Right atrium auricular region (tissue), 2 donors: ENCODE data around the gene RPUSD2. TPM values are rescaled to one million over a fixed set of nuclear protein-coding genes. Genes with fewer than 3 reads are reported as not detected.
A peak's percentile ranks its signal among the peaks of the same experiment; 100 is the strongest.

Experiments
- DNase-seq: peaks from one replicate; pipeline ENCODE4 v3.0.0-alpha.2; 2019; ENCODE audit warnings: low spot score
- H3K27ac ChIP-seq, 2 donors: fragments of 200-600 bp; sonication (generic); 1 replicate in 1 of 2; 2 replicates in 1 of 2; pipeline ENCODE4 v1.5.1; 2016 to 2019
- H3K27me3 ChIP-seq, 2 donors: fragments of 200-600 bp; sonication (generic); one replicate each; pipeline versions ENCODE4 v1.5.1 to v1.6.0; 2017 to 2019
- H3K36me3 ChIP-seq: fragments of 200-600 bp; sonication (generic); one replicate; pipeline ENCODE4 v1.5.1; 2016
- H3K4me1 ChIP-seq, 2 donors: fragments of 200-600 bp; sonication (generic); one replicate each; pipeline versions ENCODE4 v1.5.1 to v1.6.0; 2017 to 2019
- H3K4me3 ChIP-seq, 2 donors: fragments of 200-600 bp; sonication (generic); 1 replicate in 1 of 2; 2 replicates in 1 of 2; pipeline ENCODE4 v1.5.1; 2017 to 2019; ENCODE audit warnings: mild to moderate bottlenecking in 1 of 2, moderate library complexity in 1 of 2
- H3K9me3 ChIP-seq, 2 donors: fragments of 200-600 bp; sonication (generic); one replicate each; pipeline ENCODE4 v1.5.1; 2019
- total RNA-seq, 2 donors: library from RNA; depleted of rRNA; stranded (reverse); fragments of >200 nt; gene quantifications; one replicate each; pipeline ENCODE4 v1.1.0, GENCODE V29; 2016
- TF ChIP-seq, protein P1 (sequence below), 2 donors: fragments of 200-600 bp; sonication (generic); IDR thresholded peaks; one replicate each; pipeline ENCODE4 v1.5.1; 2019; ENCODE audit warnings: antibody characterized with exemption in 2 of 2

The RPUSD2 gene, protein sequence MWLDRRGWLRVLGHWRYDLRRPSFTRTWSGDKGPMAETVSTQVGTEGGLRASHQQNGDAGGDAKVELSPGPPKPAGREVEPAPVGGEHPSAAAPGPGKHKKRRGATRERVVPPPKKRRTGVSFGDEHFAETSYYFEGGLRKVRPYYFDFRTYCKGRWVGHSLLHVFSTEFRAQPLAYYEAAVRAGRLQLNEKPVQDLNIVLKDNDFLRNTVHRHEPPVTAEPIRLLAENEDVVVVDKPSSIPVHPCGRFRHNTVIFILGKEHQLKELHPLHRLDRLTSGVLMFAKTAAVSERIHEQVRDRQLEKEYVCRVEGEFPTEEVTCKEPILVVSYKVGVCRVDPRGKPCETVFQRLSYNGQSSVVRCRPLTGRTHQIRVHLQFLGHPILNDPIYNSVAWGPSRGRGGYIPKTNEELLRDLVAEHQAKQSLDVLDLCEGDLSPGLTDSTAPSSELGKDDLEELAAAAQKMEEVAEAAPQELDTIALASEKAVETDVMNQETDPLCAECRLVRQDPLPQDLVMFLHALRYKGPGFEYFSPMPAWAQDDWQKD
- total RNA-seq = 1 to 10 TPM; 5.6 to 8.5 TPM

- no peaks in the 10 kb centered on the region for H3K9me3 ChIP-seq
- peak within 1 kb of the TSS; percentile 95 for H3K4me3 ChIP-seq
- H3K36me3 ChIP-seq = peaks cover 20% of the 10 kb centered on the region
- DNase-seq = peak; percentile 96
- H3K4me1 ChIP-seq = peaks cover 0 to 22% of the 10 kb centered on the region in 2 donors
- H3K27ac ChIP-seq = peak within 1 kb of the TSS; percentile 83 to 85
- H3K27me3 ChIP-seq = no peaks in the 10 kb centered on the region
- TF ChIP-seq, protein P1, sequence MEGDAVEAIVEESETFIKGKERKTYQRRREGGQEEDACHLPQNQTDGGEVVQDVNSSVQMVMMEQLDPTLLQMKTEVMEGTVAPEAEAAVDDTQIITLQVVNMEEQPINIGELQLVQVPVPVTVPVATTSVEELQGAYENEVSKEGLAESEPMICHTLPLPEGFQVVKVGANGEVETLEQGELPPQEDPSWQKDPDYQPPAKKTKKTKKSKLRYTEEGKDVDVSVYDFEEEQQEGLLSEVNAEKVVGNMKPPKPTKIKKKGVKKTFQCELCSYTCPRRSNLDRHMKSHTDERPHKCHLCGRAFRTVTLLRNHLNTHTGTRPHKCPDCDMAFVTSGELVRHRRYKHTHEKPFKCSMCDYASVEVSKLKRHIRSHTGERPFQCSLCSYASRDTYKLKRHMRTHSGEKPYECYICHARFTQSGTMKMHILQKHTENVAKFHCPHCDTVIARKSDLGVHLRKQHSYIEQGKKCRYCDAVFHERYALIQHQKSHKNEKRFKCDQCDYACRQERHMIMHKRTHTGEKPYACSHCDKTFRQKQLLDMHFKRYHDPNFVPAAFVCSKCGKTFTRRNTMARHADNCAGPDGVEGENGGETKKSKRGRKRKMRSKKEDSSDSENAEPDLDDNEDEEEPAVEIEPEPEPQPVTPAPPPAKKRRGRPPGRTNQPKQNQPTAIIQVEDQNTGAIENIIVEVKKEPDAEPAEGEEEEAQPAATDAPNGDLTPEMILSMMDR (IDR thresholded peaks at IDR 0.05) = no peak
Measured at GRCh38 chr15:40569129-40569953, at the start of gene RPUSD2. TSS of gene RPUSD2 (plus strand) at chr15:40569299. CDS start at chr15:40569338, 39 bp downstream.

DNA sequence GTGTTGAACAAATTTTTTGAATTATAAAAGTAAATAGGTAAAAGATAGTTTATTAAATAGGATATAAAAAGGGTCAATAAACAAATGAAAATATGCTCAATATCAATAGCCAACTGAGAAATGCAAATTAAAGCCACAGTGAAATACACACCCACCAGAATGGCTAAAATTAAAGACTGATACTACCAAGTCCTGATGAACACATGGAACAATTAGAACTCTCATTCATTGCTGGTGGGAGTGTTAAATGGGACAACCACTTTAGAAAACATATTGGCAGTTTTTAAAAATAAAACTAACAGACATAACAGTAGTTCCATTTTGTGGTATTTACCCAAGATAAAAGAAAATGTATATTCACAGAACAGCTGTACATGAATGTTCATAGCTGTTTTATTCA, 45.5 kb upstream of the RPUSD2 start:
- Histone ChIP-seq H3K4me1 (no peaks in the 10 kb centered on the region), H3K27ac (no peak overlapping the region), H3K9me3 (no peaks in the 10 kb centered on the region), H3K36me3 (no peaks in the 10 kb centered on the region), H3K4me3 (no peak overlapping the region), H3K27me3 (no peaks in the 10 kb centered on the region)
- TF ChIP-seq, protein P1 (IDR thresholded peaks at IDR 0.05) = no peak
- no peak for DNase-seq

DNA sequence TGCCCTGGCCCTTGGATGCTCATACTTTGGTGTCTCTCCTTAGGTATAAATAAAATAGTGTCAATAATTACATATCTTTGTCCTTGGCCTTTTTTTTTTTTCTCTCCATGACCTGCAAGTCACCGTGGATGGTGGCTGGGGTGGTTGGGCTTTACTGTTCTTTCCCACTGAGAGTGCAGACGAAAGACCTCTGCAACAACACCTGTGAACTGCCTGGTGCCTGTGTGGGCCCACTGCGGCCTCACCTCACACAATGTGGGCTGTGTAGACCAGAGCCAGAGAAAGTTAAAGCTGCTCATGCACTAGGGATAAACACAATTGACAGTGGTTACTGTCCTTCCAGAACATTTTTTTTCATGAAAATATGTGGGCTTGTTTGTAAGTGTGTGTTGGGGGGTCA, 43.2 kb upstream of the RPUSD2 start:
- TF ChIP-seq, protein P1 (IDR thresholded peaks at IDR 0.05) = no peak
- DNase-seq = no peak

DNA sequence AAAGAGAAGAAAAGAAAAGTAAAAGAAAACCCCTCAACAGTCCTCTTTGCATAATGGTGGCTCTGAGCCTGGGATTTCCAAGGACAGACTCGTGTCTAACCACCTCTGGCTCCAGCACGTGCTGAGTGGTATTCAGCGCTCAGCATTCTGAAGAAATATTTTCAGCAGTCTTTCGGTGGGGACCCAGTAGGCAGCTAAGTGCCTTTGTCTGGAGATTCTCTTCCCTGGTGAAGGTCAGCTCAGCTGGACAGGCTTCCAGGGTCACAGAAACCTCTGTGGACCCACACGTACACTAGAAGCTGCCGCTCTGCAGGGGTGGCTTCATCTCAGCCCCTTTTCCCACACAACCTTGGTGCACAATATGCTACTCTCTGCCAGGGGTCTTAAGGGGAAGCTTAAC, 40.3 kb upstream of the RPUSD2 start:
- no peaks in the 10 kb centered on the region for H3K9me3 ChIP-seq
- no peak overlapping the region for H3K4me3 ChIP-seq
- H3K4me1 ChIP-seq = no peaks in the 10 kb centered on the region
- H3K36me3 ChIP-seq = no peaks in the 10 kb centered on the region
- no peaks in the 10 kb centered on the region for H3K27me3 ChIP-seq
- TF ChIP-seq, protein P1 (IDR thresholded peaks at IDR 0.05) = no peak
- no peak overlapping the region for H3K27ac ChIP-seq
- no peak for DNase-seq

More for the DNA sequence above, 43.2 kb upstream of the RPUSD2 start:
- H3K9me3 ChIP-seq = no peaks in the 10 kb centered on the region
- H3K4me1 ChIP-seq = no peaks in the 10 kb centered on the region
- no peak overlapping the region for H3K4me3 ChIP-seq
- H3K27ac ChIP-seq = no peak overlapping the region
- no peaks in the 10 kb centered on the region for H3K27me3 ChIP-seq
- H3K36me3 ChIP-seq = no peaks in the 10 kb centered on the region

- H3K27ac ChIP-seq = no peak overlapping the region
- H3K27me3 ChIP-seq = no peaks in the 10 kb centered on the region
- TF ChIP-seq, protein P1 (IDR thresholded peaks at IDR 0.05) = no peak
- H3K4me1 ChIP-seq = no peaks in the 10 kb centered on the region
- H3K9me3 ChIP-seq = no peaks in the 10 kb centered on the region
- no peak overlapping the region for H3K4me3 ChIP-seq
- no peak for DNase-seq
- no peaks in the 10 kb centered on the region for H3K36me3 ChIP-seq
Measured at GRCh38 chr15:40533763-40534364, 35.2 kb upstream of the RPUSD2 start.
